Measurements from ENCODE around the gene CPLX3.

DNA sequence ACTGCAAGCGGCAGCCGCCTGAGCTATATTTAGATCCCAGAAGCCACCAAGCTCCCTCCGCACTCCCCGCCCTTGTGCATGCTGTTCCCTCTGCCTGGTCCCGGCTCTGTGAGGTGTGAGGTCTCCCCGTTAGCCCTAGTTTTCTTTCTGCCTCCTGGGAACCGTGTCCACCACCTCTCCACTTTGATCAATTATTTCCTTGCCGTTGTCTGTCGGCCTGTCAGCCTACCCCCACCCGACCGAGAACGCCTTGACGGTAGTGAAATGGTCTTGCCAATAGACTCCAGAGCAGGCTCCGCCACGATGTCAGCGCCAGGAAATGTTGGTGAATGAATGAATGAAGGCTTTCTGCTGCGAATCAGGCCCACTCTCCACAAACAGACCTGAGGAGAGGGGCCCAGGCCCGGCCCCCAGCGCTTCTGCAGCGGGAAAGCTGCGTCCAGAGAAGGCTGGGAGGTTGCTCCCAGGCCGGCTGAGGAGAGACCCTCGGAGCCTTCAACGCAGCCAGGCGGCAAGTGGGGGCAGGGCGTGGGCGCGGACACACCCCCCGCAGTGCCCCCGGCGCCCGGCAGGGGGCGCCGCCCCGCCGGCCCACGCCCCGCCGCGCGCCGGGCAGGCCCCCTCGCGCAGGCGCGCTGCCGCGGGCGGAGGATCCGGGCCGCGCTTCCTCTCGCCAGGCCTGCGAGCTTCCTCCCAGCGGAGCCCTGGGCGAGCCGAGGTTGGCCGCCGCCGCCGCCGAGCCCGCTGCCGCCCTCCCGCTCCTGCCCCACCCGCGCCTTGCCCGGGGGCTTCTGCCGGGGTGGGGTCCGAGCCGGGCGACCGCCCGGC lies 44.8 kb upstream of the CPLX3 start, which contains the start of gene CSK:
- TF ChIP-seq, protein P1, sequence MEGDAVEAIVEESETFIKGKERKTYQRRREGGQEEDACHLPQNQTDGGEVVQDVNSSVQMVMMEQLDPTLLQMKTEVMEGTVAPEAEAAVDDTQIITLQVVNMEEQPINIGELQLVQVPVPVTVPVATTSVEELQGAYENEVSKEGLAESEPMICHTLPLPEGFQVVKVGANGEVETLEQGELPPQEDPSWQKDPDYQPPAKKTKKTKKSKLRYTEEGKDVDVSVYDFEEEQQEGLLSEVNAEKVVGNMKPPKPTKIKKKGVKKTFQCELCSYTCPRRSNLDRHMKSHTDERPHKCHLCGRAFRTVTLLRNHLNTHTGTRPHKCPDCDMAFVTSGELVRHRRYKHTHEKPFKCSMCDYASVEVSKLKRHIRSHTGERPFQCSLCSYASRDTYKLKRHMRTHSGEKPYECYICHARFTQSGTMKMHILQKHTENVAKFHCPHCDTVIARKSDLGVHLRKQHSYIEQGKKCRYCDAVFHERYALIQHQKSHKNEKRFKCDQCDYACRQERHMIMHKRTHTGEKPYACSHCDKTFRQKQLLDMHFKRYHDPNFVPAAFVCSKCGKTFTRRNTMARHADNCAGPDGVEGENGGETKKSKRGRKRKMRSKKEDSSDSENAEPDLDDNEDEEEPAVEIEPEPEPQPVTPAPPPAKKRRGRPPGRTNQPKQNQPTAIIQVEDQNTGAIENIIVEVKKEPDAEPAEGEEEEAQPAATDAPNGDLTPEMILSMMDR (IDR thresholded peaks at IDR 0.05; ENCODE audit: borderline replicate concordance, extremely low read depth, low read length, poor library complexity, severe bottlenecking) = peak; percentile 61
- TF ChIP-seq EZH2 (IDR thresholded peaks at IDR 0.05; ENCODE audit: borderline replicate concordance, low read depth, low read length, severe bottlenecking) = no peak

All from DND-41 (cell line).